ENCODE measurements around the gene KIF14.

The KIF14 gene, protein sequence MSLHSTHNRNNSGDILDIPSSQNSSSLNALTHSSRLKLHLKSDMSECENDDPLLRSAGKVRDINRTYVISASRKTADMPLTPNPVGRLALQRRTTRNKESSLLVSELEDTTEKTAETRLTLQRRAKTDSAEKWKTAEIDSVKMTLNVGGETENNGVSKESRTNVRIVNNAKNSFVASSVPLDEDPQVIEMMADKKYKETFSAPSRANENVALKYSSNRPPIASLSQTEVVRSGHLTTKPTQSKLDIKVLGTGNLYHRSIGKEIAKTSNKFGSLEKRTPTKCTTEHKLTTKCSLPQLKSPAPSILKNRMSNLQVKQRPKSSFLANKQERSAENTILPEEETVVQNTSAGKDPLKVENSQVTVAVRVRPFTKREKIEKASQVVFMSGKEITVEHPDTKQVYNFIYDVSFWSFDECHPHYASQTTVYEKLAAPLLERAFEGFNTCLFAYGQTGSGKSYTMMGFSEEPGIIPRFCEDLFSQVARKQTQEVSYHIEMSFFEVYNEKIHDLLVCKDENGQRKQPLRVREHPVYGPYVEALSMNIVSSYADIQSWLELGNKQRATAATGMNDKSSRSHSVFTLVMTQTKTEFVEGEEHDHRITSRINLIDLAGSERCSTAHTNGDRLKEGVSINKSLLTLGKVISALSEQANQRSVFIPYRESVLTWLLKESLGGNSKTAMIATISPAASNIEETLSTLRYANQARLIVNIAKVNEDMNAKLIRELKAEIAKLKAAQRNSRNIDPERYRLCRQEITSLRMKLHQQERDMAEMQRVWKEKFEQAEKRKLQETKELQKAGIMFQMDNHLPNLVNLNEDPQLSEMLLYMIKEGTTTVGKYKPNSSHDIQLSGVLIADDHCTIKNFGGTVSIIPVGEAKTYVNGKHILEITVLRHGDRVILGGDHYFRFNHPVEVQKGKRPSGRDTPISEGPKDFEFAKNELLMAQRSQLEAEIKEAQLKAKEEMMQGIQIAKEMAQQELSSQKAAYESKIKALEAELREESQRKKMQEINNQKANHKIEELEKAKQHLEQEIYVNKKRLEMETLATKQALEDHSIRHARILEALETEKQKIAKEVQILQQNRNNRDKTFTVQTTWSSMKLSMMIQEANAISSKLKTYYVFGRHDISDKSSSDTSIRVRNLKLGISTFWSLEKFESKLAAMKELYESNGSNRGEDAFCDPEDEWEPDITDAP (N-terminal part only)

DNA sequence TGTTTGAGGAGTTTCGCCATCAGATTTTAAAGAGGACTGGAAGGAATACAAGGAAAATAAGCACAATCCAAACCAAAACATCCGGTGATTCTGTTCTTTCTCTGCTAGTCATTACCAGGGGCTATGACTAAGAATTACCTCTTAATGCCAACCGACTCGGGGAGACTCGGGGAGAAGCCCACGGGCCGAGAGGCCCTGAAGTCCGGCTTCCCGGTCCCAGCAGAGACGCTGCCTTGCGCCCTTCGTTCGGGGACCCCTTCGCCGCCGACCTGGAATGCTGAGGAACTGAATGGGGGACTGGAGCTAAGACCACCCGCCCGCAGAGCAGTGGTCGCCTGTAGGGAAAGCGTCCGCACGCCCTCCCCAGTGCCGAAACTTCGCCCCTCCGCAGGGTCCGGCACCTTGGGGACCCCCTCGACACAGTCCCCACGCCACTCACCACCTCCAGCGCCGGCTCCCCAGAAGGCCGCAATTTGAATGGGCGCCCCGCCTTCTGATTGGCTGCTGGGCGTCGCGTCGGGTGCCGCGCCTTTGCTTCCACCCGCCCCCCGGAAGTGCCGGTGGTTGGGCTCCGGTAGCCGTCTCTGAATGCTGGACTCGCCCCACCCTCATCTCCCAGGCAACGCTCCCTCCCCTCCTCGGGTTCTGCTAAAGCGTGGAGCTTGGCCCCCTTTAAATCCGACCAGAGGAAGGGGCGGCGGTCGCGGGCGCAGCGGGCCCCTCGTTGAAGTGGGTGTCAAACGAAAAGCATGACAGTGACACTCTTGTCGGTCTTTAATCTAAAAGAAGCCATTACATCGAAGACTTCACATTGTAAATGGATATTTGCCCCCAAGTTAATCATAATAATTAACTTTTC, at the start of gene KIF14:
Gene KIF14, minus strand, starts transcription at position 479 of the 859 bp plus-strand sequence. CDS start 2,028 bp downstream, outside the sequence.
- peak; percentile 64 for DNase-seq (ENCODE audit: low read depth, low spot score)

DNA sequence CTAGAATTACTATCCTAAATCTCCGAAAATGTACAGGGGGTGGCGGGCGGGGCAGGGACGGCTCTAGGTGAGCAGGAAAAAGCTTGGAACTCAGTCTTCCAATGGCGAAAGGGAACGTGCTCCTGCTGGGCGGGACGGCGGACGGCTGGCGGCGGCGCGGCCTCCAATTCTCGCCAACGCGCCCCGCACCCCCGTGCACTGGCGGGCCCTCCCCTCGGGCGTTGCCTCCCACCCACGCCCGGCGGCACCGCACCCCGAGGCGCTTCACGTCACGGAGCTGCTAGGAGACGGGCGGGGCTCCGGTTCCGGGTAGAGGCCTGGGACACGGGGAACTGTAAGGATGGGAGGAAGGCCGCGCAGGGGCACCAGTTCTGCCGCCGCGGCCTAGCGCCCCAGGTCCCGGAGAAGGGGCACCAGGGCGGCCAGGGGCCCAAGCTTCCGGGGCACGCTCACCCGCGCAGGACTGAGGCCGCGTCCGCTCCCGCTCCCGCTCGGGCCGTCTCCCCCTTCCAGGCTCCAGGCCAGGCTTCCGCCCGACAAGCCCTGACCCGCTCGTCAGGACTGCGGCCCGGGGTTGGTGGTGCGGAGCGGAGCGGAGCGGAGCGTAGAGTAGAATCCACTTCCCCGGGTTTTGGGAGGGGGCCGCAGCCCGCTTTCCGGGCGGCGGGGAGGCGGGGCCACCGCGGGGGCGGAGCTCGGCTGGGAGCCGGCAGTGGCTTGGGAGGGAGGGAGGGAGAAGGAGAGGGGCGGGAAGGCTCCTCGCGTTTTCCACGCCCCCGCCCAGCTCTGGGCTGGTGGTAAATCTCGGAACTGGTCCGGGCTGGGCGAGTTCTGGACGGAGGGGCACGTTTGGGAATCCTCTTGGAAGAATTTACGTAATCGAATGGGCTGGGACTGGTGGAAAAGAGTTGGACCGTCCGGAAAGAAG, 49.0 kb upstream of the KIF14 start, which contains the start of gene DDX59:
Gene DDX59, minus strand, starts transcription at position 594 of the 928 bp plus-strand sequence. CDS start 3,167 bp downstream, outside the sequence.
- DNase-seq (ENCODE audit: low read depth, low spot score) = peak; percentile 97

DNA sequence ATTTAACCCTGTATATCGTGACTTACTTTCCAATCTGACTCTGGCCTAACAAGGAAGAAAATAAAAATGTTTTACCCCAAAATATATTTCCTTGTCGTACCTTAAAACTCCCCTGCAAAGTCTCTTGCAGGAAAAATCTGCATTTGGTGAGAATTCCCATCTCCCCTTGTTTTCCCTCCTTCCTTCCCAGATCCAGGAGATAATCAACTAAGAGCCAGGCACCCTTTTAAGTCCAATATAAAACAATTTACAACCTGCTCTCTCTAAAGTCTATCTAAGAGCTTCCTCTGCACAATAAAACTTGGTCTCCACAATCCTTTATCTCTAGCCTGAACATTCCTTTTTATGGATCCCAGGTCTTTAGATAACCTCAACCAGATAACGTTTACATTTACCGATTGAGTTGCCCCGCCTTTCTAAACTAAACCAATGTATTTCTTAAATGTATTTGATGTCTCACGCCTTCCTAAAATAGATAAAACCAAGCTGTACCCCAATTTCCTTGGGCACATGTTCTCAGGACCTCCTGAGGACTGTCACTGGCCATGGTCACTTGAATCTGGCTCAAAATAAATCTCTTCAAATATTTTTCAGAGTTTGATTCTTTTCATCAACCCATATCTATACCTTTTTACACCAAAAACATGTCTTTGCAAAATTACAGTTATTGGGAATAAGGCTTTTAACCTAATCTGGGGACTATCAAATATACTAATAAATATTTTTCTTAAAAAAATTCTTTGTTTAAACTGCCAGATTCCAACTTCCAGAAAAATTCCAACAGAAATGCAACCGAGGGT, 48.2 kb upstream of the KIF14 start:
- no peak for DNase-seq (ENCODE audit: low read depth, low spot score)

DNA sequence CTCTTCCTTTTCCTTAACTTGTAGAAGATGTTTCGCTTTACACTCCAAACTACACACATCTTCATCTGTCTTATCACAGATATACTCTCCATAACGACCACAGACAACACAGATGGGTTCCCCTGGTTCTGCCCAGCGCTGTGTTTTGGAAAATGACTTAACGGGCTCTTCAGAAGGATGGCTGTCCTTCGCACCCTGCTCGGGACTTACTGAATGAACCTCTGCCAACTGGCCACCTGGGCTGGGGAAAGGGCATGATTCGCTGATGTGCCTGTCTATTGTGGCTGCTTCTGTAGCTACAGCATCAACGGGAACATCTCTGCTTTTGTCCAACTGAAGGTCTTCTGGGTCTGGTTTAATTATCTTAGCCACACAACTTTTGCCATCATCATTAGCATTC, 45.8 kb upstream of the KIF14 start:
- DNase-seq (ENCODE audit: low read depth, low spot score) = no peak

DNA sequence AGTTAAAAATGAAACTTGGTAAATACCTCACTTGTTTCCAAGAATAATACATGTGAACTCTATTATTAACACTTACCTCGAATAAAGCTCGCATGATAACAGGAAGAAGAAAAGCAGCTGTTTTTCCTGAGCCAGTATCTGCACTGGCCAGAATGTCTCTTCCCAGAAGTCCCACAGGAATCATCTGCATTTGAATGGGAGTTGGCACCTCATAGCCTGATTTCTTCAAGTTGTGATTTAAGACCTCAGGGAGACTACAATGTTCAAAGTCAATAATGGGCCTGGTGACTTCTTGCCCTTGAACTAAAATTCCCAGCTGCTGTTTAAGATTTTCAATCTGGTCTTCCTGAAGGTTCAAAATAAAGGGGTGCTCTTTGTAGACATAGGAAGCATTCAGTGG, 45.3 kb upstream of the KIF14 start:
- DNase-seq (ENCODE audit: low read depth, low spot score) = no peak

DNA sequence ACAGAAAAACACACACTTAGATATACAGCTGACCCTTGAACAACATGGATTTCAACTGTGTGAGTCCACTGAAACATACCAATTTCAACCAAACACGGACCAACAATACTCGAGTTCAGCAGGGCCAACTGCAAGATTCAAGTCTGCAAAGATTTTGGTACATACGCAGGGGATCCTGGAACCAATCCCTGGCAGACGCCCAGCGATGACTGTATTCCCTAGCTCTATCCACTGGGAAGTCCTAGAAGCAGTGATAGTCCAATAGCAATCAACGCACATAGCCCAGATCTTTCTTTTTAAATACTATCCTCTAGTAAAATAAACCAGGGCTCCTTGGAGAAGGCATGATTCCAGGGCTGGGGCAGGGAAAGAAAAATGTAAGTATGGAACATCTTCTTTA, 40.2 kb upstream of the KIF14 start:
- no peak for DNase-seq (ENCODE audit: low read depth, low spot score)

DNA sequence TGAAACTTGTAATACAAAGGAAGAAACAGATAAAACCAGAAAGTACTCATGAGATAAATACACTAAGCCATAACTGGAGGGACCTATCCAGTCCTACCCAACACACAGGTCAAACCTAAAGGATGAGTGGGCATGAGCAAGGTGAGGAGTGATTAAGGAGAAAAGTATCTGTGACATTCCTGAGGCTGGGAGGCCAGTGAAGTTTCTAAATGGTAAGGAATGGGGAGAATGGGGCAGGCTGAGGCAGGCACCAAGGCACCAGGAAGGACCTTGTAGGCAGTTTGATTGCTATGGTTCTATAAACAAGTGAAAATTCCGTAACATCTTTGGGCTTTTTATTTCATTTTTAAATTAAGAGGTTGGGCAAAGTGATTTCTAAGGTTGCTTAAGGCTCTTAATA, 38.7 kb upstream of the KIF14 start:
- no peak for DNase-seq (ENCODE audit: low read depth, low spot score)

DNA sequence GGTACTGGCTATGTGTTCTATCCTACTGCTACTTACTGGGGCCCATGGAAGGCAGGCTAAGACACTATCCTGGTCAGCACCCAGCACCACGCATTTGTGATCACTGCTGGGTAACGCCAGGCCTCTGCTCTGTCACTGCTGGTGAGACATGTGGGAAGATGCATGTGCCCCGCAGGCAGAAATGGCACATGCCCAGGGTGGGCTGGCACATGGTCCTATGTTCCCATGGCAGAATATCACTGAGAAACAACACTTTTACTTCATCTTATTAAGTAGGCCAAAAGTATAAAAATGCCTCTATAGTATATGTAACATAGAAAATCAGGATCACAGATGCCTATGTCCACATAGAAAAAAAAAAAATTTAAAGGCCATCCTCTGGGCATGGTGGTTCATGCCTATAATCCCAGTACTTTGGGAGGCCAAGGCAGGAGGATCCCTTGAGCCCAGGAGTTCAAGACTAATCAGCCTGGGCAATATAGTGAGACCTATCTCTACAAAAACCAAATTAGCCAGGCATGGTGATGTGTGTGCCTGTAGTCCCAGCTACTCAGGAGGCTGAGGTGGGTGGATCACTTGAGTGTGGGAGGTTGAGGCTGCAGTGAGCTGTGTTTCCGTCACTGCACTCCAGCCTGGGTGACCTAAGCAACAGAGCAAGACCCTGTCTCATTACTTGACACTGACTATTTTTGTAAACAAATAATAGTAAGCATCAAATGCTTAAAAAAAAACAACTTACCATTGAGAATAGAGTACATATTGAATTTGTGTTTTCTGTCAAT, 37.7 kb upstream of the KIF14 start:
- no peak for DNase-seq (ENCODE audit: low read depth, low spot score)

DNA sequence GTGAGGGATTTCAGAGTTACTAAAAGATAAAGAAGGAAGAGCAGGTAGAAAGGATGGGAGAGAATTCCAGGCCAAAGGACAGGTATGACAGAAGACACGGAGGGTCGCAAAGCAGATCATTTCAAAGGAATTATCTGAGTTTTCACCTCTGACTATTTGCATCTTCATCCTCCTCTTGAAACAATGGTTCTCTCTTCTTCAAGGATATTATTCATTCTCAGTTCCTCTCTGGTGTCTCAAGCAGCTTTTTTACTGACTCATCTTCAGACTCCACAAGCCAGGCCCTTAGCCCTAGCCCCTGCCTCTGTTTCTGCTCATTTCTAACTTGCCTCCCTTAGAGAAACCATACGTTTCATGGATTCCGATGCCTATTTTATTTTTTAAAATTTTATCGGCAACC, 34.1 kb upstream of the KIF14 start:
- no peak for DNase-seq (ENCODE audit: low read depth, low spot score)

DNA sequence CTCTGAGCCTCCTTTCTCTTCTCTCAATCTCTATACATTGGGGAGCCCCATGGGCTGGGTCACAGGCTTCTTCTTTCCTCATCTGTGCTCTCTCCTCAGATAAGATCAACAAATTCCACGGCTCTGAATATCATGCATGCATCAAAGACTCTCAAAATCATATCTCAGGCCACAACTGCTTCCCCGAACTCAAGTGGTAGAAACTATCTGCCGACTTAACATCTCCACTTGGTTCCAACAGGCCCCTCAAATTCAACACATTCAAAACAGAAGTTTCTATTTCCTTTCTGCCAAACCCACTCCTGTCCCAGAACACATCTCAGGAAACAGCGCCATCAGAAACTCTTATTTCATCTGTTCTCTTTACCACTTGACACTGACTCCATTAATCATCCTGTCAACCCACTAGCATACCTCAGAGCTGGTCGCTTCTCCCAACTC, 32.5 kb upstream of the KIF14 start:
- DNase-seq (ENCODE audit: low read depth, low spot score) = no peak

DNA sequence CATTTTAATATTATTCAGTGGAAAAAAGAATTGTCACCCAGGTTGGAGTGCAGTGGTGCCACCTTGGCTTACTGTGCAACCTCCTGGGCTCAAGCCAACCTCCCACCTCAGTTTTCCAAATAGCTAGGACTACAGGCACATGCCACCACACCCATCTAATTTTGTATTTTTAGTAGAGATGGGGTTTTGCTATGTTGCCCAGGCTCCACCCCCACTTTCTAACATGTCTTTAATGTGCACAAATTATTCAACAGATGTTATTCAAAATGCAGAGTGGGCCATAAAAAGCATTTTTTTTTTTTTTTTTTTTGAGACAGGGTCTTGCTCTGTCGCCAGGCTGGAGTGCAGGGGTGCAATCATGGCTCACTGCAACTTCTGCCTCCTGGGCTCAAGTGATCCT, 31.8 kb upstream of the KIF14 start:
- DNase-seq (ENCODE audit: low read depth, low spot score) = no peak

DNA sequence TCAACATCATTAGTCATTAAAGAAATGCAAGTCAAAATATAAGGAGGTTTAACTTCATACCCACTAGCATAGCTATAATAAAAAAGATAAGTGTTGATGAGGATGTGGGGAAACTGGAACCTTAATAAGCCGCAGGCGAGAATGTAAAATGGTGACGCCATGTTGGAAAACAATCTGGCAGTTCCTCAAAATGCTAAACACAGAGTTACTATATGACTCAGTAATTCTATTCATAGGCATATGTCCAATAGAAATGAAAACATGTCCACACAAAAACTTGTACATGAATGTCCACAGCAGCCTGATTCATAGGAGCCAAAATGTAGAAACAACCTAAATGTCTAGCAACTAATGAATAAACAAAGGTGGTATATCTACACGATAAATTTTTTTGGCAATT, 26.0 kb upstream of the KIF14 start:
- no peak for DNase-seq (ENCODE audit: low read depth, low spot score)

DNA sequence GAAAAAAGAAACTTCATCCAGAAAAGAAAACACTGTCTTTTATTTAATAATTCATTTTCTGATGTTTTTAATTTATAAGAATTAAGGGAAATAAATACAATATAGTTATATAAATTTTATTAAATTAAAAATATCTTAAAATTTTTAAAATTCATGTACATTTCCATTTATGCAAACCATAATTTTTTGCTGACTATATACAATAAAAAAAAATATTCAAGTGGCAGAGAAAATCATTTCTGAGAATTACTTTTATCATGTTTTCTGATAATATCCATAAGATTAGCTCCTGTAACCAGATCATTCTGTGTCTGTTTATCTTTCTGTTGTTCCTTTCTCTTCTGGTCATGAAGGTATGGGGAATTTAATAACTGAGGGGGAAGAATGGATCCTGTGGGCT, 23.5 kb upstream of the KIF14 start:
- DNase-seq (ENCODE audit: low read depth, low spot score) = no peak

DNA sequence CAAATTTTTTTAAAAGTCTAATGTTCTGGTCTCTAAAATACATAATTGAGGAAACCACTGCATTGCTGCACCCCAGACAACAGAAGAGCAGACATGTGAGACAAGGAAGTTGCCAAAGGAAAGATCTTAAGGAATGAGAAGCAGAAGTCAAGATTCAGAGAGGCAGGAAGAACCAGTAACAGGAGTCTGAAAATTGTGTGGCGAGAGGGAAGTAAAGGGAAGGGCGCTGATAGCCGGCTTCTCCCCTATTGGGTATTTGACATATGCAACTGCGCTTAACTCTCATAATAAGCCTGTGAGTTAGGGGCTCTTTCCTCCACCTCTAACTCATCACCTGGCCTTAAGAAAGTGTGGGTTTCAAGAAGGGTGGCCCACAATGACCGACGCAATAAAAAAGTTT, 21.9 kb upstream of the KIF14 start:
- no peak for DNase-seq (ENCODE audit: low read depth, low spot score)

DNA sequence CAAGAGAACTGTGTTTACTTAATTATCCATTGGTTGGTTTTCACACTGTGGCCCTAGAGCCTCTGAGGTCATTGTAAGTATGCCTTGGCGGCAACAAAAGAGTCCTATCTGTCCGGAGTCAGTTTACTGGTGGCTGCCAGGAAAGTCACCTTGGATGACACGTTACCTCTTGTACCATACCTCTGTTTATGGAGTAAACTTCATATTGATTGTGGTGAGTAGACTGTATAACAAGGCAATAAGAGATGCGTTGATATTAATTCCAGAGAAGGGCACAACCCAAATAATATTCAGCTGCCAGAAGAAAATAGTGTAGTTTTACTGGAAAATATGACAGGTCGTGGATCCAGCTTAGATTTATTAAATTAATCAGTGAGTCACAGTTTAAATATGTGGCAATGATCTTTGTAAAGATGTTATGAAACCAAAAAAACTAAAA, 20.4 kb upstream of the KIF14 start:
- DNase-seq (ENCODE audit: low read depth, low spot score) = no peak

DNA sequence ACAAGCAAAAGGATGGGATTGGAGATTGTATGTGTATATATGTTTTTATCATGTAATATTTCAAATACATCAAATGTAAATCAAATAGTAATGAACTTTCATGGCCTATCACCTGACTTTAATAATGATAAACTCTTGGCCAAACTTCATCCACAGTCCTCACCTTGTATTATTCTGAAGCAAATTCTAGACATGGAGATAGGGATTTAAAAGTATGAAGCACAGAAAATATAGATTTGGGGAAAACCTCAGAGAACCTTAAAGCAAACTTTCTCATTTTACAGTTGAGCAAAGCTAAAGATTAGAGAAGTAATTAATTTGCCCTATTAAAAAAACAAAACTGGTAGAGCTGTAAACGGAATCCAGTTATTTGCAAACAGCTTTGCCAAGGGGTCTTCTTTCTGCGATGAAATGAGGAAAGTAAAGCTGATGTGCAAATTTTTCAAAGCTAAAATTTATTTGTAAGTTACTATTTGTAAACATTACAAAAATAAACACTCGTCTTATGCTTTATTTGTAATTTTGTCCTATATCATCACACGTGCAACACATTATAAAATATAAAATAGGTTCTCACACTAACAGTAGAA, 19.9 kb upstream of the KIF14 start:
- no peak for DNase-seq (ENCODE audit: low read depth, low spot score)

DNA sequence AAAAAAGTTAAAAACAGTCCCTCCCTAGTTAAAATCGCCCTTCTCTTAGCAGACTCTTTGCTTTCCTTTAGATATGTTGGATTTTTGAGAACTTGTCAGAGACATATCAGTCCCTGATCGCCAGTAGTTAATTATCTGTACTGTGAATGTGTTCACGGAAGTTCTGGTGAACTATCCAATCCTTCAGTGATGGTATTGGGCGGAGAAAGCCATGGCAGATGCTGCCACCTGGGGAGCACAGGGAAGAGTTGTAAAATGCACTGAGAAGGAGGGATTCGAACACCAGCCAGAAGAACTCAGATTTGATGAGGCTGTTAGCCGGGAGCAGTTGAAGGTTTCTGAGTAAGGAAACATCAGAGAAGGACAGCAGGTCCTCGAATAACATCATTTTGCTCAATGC, 17.5 kb upstream of the KIF14 start:
- no peak for DNase-seq (ENCODE audit: low read depth, low spot score)

DNA sequence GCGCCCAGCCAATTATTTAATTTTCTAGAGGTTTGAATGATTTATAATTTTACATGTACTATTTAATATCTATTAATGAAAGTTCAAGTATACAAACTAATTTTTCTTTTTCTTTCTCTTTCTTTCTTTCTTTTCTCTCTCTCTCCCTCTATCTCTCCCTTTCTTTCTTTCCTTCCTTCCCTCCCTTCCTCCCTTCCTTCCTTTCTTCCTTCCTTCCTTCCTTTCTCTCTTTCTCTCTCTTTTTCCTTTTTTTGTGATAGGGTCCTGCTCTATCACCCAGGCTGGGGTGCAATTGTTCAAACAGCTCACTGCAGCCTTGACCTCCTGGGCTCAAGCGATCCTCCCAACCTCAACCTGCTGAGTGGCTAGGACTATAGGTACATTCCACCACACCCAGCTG, 16.1 kb upstream of the KIF14 start:
- DNase-seq (ENCODE audit: low read depth, low spot score) = no peak

Measured in smooth muscle cell of the brain vasculature (primary cell).